OCI-M2 (cell line): ENCODE results near the gene FAM118A.
"Not testable (repeated sequence)": the region's sequence is repeated elsewhere in the genome, so short reads cannot be mapped to it uniquely, and the experiment has no call there.

Experiments
- DNase-seq: peaks from one replicate; lab custom pipeline; 2025; ENCODE audit not compliant: unreplicated experiment; lab: John Stamatoyannopoulos, UW

The FAM118A gene

DNA sequence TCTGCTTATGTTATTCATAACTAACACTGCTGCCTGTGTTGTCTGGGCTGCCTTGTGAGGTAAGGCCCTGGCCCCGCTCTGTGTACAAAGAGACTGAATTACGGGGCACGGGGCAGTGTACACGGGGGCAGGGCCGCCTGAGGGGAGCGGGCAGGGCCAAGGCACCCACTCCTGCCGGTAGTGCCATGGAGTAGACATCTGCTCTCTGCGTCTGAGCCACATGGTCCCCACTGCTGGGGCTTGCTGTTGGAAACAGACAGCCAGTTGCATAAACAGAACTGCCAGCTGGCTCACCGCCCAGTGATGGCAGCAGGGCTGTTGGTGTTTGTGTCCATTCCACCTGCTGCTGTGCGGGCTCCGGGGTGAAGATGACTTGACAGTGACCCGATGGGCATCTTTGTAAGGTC is 19.8 kb downstream of the FAM118A start:
- no peak for DNase-seq

DNA sequence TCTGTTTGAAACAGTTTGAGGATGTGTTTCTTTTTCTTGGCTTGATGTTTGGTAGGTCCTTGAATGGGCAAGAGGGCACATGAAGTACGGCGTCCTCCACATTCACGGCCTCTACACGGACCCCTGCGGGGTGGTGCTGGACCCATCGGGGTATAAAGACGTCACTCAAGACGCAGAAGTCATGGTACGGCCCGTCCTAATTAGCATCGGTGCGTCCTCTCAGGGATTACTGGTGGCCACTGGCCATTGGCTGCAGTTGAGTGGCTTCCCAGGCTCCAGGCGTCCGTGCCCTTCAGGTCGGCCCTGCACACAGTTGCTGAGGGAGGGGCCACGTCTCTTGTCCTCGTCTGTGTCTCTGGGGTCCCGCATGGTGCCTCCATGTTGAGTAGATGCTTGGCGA is 20.8 kb downstream of the FAM118A start:
- DNase-seq = no peak

DNA sequence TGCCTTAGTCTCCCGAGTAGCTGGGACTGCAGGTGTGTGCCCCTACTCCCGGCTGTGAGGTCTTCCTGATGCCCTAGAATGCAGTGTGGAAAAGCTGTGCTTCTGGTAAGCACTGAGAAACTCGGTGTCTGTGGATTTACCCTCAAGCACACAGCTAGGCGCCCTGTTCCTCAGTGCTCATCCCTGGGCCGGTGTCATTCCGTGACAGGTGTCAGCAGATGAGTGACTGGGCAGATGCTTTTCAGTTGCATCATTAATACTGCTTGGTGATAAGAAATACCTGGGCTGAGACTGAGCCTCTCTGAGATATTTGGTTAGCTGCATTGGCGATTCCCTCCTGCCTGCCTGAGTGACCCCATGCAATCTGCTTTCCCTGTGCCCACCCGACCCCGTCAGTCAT is 21.8 kb downstream of the FAM118A start:
- DNase-seq = no peak

DNA sequence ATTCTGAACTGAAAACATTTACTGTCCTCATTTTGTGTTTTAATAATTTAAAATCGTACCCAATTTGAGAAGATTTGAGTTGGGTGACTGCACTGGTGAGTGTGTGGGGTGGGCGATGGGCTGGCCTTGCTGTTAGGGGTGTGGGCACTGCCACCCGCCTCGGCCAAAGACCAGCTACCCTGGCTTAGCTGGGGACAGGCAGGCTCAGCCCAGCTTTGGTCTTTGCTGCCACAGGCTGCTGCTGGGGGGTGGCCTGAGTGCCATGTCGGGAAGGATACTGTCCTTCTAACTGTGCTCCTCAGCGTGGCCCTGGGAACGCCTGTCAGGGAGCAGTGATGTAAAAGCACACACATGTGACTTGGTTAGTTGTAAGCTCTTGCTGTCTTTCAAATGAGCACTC is 22.3 kb downstream of the FAM118A start:
- DNase-seq = no peak

DNA sequence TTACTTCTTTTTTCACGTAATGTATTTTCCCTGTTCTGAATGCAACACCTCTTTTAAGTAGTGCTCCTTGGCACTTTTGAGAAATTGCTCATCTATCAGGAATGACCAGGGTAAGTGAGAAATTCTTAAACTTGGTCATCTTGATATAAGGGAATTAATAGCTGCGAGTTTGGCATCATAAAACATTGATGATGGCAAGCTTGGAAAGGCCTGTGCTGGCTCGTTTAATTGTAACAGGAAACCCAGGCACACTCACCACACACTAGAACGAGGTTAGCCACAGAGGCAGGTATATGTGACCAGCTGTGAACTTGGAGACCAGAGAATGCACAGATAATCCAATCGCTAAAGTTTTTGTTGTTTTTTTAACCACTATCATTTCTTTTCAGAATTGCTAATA is 24.3 kb downstream of the FAM118A start:
- DNase-seq = no peak

DNA sequence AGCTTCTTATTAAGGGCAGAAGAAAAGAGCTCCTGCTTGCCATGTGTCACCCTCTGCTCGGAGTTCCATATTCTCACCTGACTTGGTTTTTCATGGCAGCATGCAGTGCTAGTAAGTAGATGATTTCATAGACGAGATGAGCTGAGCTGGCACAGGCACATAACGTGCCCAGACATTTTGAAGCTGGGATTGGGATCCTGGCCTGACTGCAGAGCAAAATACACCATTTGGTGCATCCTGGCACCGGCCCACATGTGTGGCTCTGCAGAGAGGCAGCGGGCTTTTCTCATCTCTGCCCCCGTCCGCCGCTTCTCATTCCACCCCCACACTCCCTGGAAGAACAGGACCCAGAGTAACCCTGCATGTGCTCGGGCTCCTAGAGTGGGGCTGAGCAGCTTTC is 24.8 kb downstream of the FAM118A start:
- no peak for DNase-seq

DNA sequence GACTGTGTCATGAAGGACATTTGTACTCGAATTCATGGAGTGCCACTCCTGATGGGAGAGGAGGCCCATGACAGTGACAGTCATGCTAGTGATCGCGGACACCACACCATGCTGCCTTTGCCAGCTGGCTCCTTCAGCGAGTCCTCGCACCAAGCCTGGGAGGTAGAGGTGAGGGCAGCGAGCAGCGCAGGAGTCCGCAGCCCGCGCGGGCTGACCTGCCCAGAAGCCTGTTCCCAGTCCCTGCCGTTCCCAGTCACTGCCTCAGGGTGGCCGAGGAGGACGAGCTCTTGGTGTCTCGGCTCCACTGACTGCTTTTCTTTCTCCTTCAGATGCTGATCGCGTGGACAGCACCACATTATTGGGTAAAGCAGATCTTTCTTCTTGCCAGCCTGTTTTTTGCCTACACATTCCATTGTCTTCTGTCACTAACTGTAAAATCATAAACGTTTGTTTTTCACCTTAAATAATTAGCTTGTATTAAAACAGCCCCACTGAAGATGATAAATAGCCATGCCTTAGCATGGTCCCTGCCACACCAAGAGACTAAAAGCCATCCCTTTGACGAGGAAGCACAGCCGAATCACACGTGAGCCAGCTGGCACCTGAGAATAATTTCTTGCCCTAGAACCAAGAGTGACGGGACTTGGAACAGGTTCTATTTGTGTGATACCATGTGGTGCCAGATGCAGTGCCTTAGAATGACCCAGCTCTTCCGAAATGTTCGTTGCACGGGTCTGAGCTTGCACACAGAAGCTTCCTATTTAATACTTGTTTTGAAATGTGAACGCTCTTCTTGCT is 25.5 kb downstream of the FAM118A start:
- DNase-seq = no peak

DNA sequence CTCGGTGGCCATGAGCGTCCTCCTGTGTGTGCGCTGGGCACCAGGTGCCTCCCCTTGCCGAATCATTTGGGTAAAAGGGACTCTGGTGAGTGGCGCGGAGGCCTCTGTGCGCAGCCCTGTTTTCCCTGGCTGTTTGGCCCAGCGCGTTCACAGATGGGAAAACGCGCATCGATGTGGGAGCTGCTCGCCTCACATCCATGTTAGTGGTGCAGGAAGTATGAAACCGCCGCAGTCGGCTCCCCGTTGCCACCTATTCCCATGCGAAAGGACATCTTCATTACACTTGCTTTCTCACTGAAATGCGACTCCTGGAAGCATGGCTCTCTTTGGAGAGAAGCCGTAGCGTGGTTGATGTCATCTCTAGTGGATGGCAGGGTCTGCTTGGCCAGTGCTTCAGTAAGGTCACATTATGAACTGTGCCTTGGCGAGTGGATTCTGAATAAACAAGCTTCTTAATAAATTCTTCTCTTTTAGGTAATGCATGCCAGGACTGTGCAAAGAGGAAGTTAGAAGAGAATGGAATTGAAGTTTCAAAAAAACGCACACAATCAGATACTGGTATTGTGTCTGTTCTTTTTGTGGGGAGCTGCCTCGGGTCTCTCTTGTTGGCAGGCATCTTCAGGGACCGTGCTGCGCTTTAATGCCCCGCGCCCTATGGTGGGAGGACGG is 26.3 kb downstream of the FAM118A start:
- no peak for DNase-seq

DNA sequence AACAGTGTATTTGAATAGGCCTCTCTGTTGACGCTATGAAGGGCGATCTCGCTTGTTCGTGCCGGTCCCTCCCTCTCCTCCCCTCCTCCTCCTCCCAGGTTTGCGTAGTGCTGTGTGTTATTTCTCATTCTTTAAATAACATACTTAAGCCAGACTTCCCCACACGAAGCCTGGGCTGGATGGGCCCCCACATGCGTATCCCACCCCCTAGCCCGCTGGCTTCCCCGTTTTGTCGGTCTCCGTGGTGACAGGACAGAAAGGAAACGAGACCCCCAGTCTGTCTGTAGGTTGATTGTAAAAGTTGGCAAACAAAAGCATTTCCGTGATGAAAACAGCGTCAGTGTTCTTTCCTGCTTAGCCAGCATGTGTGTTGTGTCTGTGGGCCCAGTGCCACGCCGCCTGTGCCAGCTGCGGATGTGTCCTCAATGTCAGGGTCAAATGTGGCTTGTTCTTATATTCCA is 27.3 kb downstream of the FAM118A start:
- DNase-seq = no peak

DNA sequence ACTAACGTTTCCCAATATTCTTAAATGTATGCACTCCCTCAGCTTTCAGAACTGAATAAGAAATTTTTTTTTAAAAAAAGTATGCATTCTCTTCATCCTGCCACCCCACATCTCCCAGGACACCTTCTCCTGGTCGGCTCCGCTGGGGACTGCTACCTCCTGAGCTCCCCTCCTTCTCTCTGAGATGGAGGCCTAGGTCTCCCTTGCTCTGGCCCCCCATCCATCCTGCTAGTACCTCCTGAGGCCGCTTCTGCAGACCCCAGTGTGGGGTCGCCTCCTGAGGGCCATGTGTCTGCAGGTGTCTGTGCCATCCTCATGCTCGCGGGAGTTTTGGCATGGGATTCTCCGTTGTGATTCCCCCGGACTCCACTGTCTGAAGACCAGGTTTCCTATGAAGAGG is 27.8 kb downstream of the FAM118A start:
- no peak for DNase-seq

DNA sequence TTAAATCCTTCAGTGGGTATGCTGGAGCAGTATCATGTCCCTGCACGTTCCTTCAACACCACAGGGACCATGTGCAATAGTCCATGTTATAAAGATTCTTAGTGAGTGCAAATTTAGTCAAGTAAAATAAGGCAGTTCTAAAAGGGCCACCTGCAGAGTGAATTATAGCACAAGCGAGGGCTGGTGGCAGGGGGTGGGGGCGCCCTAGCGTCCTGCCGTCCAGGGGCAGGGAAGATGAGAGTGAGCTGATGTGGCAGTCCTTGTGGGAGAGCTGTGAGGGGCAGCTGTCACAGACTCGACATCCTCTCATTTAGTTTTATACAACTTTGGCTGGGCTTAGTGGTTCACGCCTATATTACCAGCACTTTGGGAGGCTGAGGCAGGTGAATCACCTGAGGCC is 29.1 kb downstream of the FAM118A start:
- DNase-seq = no peak

DNA sequence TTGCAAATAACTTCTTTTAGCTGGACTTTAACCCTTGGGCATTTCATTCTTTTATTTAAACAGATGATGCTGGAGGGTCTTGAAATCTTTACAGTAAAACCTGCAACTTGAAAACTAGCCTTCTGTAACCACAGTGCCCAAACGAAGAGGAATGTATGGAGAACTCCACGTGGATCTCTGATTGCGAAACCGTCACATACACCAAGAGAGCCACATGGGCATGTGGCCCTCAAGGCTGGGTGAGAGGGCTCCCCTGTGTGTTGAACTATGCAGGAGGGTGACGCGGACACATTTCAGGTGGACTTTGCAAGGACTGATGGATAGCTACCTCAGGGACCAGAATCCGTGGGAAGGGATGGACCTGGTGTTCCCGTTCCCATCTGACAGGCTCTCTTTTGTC is 30.6 kb downstream of the FAM118A start:
- no peak for DNase-seq

DNA sequence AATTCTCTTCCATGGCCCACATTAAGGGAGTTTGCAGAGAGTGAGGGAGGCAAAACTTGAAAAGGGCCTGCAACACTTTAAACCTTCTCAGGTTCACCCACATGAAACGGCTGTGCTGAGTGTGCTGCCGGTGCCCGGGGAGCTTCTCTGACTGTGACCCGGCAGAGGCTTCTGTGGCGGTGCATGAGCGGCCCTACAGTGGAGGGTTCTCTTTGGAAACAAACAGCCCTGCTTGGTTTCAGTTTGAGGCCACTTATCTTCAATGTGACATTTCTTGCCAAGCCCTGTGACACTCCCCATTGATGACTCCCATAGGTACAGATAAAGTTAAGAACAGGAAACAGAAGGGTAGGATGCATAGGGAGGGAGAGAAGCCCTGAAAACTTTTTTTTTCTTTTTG is 31.8 kb downstream of the FAM118A start:
- no peak for DNase-seq

DNA sequence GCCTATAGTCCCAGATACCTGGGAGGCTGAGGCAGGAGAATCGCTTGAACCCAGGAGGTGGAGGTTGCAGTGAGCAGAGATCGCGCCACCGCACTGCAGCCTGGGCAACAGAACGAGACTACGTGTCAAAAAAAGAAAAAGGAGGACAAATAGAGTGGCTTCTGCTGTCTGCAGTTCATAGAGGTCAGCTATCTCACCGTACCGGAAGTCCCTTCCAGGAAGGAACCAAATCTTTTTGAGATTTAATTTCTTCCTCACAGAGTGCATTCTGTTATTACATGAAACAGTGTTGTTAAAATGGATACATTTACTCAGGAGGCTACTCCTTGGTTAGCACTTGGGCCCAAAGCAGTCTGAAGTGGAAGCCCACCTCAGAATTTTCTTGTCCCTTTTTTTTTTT is 33.4 kb downstream of the FAM118A start:
- DNase-seq = no peak

DNA sequence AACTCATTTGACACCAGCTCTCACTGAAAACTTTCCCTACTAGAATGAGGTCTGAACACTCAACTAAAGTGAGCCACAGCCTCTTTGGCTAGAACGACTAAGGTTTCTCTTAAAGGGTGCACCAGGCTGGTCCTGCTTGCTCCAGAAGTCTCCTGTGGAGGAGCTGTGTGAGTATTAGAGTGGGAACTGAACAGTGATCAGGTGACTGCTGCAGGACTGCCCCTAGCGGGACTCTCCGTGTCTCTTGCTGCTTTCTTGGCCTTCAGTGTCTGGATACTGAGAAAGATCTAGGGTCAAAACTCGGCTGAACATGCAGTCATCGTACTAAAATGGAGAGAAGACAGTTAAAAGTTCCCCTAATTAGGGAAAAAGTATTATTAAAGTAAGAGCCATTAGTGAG is 34.6 kb downstream of the FAM118A start:
- no peak for DNase-seq

DNA sequence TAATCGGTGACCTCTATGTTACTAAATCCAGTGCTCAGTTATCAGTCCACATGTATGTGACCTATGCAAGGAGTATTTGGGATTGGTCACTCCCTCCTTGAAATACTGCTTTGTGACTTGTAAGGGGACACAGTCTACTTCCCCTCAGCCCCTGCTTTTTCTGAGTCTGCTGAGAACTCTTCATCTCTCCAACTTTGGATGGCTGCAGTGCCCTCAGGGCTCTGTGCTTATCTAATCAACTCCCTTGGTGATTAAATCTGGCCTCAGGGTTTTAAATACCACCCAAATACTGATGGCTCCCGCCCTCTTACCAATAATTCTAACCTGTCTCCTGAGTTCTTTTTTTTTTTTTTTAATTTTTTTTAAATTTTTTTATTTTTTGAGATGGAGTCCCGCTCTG is 40.2 kb downstream of the FAM118A start:
- DNase-seq = no peak

DNA sequence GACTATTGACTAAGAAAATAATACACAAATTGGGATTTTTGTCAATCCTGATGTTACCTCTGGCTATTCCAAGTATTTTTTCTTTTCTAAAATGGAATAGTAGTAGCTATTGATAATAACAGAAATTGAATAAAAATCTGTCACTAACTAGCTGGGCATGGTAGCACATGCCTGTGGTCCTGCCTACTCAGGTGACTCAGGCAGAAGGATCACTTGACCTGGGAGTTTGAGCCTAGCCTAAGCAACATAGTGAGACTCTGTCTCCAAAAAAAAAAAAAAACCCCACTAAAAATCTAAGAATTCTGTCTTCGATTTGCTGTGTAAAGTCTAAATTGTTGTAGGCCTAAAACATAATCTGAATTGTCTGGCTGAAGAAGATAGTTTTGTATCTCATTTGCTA is 42.2 kb downstream of the FAM118A start:
- no peak for DNase-seq

DNA sequence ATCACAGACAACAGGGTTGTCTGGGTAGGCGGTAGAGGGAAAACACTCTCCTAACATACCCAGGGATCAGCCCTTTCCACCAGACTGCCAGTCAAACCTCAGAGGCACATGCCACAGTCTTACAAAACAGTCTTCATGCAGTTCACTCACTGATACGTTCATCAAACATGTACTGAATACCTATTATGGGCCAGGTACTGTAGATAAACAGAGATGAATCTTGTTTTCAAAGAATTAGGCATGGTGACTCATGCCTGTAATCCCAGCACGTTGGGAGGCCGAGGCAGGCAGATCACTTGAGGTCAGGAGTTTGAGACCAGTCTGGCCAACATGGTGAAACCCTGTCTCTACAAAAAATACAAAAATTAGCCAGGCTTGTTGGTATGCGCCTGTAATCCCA is 43.0 kb downstream of the FAM118A start:
- DNase-seq = not testable (repeated sequence)

DNA sequence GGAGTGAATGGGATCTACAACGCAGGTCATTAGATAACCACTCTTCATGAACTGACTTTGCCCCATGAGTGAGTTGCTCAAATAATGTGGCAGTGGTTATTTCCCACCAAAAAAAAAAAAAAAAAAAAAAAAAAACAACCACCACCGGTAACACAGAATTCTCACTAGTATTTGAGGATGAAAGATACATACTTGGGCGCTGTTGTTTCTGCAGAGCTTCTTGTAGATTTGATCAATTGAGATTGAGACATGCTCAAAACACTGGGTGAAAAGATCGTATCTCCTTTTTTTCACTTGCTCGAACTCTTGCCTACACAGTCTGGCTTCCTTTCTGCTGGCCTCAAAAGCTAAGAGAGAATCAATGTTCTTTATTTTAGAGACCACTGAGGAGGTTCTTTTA is 44.1 kb downstream of the FAM118A start:
- no peak for DNase-seq

DNA sequence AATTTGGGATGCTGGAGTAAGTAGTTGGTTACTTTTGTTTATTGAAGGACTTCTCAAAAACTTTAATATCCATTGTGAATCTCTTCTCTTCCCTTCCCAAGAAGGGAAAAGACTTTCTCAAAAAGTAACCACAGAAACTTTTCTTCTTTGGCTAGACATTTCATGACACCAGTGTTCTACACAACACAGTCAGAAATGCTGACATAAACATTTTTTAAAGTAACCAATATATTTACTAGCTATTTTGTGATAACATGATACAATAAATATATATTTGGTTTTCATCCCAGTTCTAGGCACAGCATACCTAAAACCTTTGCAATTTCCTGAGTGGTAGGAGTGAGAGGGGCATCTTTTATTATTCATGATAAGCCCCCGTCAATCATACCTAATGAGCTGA is 47.8 kb downstream of the FAM118A start:
- no peak for DNase-seq

DNA sequence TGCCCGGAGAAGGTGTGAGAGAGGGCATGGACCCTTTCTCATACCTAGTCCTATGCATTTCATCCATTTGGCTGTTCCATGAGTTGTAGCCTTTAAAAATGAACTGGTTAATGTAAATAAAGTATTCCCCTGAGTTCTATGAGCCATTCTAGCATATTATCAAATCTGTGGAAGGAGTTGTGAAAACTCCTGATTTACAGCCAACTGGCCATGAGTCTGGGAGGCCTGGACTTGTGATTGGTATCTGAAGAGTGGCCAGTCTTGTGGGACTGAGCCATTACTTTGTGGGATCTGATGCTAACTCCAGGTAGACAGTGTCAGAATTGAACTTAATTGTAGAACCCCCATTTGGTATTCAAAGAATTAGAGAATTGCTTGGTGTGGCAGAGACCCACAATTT is 48.4 kb downstream of the FAM118A start:
- DNase-seq = no peak

DNA sequence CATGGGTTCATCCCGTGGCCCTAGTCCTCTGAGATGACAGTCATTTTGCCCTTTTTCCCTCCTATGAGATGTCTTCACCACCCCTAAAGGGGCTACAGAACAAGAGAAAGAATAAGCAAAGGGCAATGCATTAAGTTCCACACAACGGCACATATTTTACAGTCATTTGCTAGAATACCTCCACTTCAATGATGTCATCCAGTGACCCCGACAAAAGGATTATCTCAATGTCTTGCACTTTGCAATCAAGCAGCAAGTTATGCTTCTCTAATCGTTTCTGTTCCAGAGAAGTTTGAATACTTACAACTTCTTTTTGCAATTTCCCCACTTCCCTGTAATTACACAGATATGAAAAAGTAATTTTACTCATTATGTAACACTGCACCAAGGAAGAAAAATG is 49.9 kb downstream of the FAM118A start:
- no peak for DNase-seq

DNA sequence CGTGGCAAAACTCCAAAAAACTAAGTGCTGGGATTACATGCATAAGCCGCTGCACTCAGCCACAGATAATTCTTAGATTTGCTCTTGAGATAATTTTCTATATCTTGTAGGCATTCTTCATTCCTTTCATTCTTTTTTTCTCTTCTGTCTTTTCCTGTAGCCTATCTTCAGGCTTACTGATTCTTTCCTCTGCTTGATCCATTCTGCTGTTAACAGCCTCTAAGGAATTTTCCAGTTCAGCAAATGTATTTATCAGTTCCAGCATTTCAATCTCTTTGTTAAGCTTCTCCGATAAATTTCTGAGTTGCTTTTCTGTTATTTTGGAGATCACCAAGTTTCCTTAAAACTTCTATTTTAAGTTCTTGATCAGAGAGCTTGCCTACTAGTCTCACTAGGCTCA is 57.0 kb downstream of the FAM118A start:
- DNase-seq = no peak
